ENCODE measurements around the gene CPZ.

CPZ gene

DNA sequence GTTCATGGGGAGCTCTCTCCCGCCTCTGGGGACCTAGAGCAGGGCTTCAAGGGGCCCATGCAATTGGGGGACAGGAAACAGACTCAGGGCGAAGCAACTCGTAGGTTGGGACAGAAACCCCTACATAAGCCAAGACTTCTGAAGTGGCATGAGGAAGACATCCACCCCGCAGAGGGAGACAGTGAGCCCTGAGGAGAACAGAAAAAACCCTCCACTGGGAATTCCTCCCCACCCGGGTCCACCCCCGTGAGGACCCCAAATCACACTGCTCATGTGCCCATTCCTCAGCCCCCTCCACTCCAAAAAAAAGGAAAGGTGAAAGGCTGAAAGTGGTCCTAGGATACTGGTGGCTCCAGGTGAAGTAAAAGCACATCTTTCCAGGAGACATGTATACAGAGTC lies 74.0 kb downstream of the CPZ start:
- H4K91ac ChIP-seq (ENCODE audit: low read depth, low read length, poor library complexity), result no peak overlapping the region
- no peak overlapping the region for H3K9ac ChIP-seq (ENCODE audit: low read depth, low read length, poor library complexity)
- no peak overlapping the region for H2BK5ac ChIP-seq (ENCODE audit: low read length)
- H3K14ac ChIP-seq (ENCODE audit: low read length), result no peak overlapping the region
- H3K9me3 ChIP-seq (replicated peaks in 1 of 2; ENCODE audit: control insufficient read depth in 2 of 2, insufficient read depth in 1 of 2, low read depth in 1 of 2, low read length in 2 of 2), result no peaks in the 10 kb centered on the region
- H3K4me3 ChIP-seq (ENCODE audit: low read length in 2 of 2), result no peak overlapping the region
- no peak overlapping the region for H3K23ac ChIP-seq (ENCODE audit: low read depth, low read length, poor library complexity)
- H4K8ac ChIP-seq (ENCODE audit: low read depth, low read length), result no peak overlapping the region
- no peak overlapping the region for H3K18ac ChIP-seq (ENCODE audit: low read length)
- H2BK15ac ChIP-seq (ENCODE audit: low read length), result no peak overlapping the region
- H3K27ac ChIP-seq (replicated peaks; ENCODE audit: low read length), result no peak overlapping the region
- no peaks in the 10 kb centered on the region for H3K79me1 ChIP-seq (ENCODE audit: low read depth, low read length)
- peaks cover 0 to 19% (median under 1%) of the 10 kb centered on the region in 3 experiments for H3K27me3 ChIP-seq (ENCODE audit: control insufficient read depth in 3 of 3, insufficient read depth in 3 of 3, low read depth in 1 of 3, low read length in 3 of 3)
- no peaks in the 10 kb centered on the region for H3K36me3 ChIP-seq (replicated peaks in 1 of 2; ENCODE audit: control insufficient read depth in 2 of 2, insufficient read depth in 2 of 2, low read length in 2 of 2)
- H2AFZ ChIP-seq (ENCODE audit: low read length), result no peak overlapping the region
- H2BK120ac ChIP-seq (ENCODE audit: low read depth, low read length), result no peak overlapping the region
- DNase-seq (ENCODE audit: low spot score), result no peak
- no peak overlapping the region for H3K4ac ChIP-seq (ENCODE audit: low read length)
- no peak overlapping the region for H2AK5ac ChIP-seq (ENCODE audit: low read depth, low read length)
- no peak overlapping the region for H3K4me2 ChIP-seq (ENCODE audit: insufficient read depth, low read length, poor library complexity, severe bottlenecking)
- peaks cover 0 to 4% of the 10 kb centered on the region in 2 donors for H3K4me1 ChIP-seq (ENCODE audit: control insufficient read depth in 2 of 2, insufficient read depth in 1 of 2, low read depth in 1 of 2, low read length in 2 of 2)
- H2BK12ac ChIP-seq (ENCODE audit: low read length), result no peak overlapping the region
- WGBS, 2 donors (ENCODE audit: extremely low coverage in 2 of 2, insufficient read length in 2 of 2, insufficient replicate concordance in 1 of 2), result no CpG with 5 or more reads among the region's 6 CpGs

Data from neuronal stem cell (in vitro differentiated cells).